ENCODE results near the gene TUG1. TPM values are rescaled to one million over a fixed set of nuclear protein-coding genes. Genes with fewer than 3 reads are reported as not detected.

The TUG1 gene
- 53.5 TPM for polyA plus RNA-seq (2012; ENCODE audit: insufficient read depth, insufficient read length)

GRCh38 chr22:30968924-30969531 lies at the start of gene TUG1:
TUG1 (plus strand) TSS chr22:30969265.
- peak within 1 kb of the TSS; percentile 65 for H3K4me3 ChIP-seq (ENCODE audit: low read length)
- peak; percentile 95 for DNase-seq (ENCODE audit: low read depth, low spot score)

GRCh38 chr22:30919973-30920372 lies 49.1 kb upstream of the TUG1 start:
- no peak overlapping the region for H3K4me3 ChIP-seq (ENCODE audit: low read length)
- DNase-seq (ENCODE audit: low read depth, low spot score) = no peak

DNA sequence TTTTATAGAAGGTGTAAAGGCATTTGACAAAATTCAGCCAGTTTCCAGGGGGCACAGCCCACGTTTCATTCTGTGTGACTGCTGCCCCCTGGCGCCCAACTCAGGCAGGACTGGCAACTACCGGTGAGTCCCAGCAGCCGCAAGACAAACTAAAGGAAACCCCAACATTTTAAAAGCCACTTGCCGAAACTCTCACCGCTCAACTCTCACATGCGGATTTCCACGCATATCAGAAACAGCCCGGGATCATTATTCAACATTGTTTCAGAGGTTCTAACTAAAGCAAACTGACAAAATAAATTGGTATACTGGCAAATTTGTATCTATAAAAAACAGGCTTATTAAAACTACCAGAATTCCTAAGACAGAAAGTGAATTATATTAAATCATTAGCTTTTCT lies 48.7 kb upstream of the TUG1 start:
- peak; percentile 65 for DNase-seq (ENCODE audit: low read depth, low spot score)

GRCh38 chr22:30921108-30921507 lies 48.0 kb upstream of the TUG1 start:
- no peak overlapping the region for H3K4me3 ChIP-seq (ENCODE audit: low read length)

More for the DNA sequence above, 48.7 kb upstream of the TUG1 start:
- H3K4me3 ChIP-seq (ENCODE audit: low read length) = no peak overlapping the region

DNA sequence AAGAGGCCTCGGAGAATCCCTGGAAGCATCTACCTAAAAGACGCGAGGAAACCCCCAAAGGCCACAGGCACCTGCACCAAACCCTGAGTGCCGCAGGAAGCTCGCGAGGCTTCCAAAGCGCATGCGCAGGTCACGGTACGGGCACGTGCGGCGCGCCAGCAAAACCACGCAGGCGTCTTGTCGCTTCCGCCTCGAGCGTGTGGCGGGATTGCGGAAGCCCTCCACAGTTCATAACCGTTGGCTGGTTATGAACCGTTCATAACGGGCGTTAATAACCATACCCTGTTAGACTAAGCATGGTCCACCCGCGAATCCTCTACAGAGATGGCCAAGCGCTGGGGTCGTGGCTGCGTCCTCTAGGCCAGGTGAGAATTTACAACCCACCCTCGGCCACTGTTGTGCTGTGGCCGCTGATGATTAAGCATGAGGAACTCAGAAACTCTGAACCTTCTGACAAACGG lies 46.9 kb upstream of the TUG1 start:
- H3K4me3 ChIP-seq (ENCODE audit: low read length) = no peak overlapping the region
- no peak for DNase-seq (ENCODE audit: low read depth, low spot score)

More at GRCh38 chr22:30921108-30921507, 48.0 kb upstream of the TUG1 start:
- no peak for DNase-seq (ENCODE audit: low read depth, low spot score)

- DNase-seq (ENCODE audit: low read depth, low spot score) = no peak
- no peak overlapping the region for H3K4me3 ChIP-seq (ENCODE audit: low read length)
Observed at GRCh38 chr22:30923168-30923900, 45.7 kb upstream of the TUG1 start.

- H3K4me3 ChIP-seq (ENCODE audit: low read length) = no peak overlapping the region
- no peak for DNase-seq (ENCODE audit: low read depth, low spot score)
Observed at GRCh38 chr22:30925667-30926066, 43.4 kb upstream of the TUG1 start.

GRCh38 chr22:30926706-30927105 lies 42.4 kb upstream of the TUG1 start:
- H3K4me3 ChIP-seq (ENCODE audit: low read length) = no peak overlapping the region
- DNase-seq (ENCODE audit: low read depth, low spot score) = no peak

GRCh38 chr22:30927806-30928205 lies 41.3 kb upstream of the TUG1 start:
- H3K4me3 ChIP-seq (ENCODE audit: low read length) = no peak overlapping the region
- no peak for DNase-seq (ENCODE audit: low read depth, low spot score)

- no peak overlapping the region for H3K4me3 ChIP-seq (ENCODE audit: low read length)
- no peak for DNase-seq (ENCODE audit: low read depth, low spot score)
Observed at GRCh38 chr22:30928401-30928800, 40.7 kb upstream of the TUG1 start.

DNA sequence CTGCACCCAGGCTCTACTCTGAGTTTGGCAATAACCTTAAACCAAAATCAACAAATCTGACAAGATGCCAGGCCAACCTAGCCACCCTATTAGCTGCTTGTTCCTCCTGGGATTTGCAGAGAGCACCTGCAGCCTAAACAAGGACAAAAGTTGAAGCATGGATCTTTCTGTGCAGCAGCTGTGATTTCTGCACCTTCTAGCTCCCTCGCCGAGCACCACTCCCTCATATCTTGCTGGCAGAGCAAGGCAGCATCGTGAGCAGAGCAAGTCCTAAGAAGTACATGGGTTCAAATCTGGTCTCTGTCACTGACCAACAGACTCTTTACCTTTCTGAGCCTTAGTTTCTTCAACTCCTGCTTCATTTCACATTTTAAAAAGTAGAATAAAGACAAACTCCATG lies 38.8 kb upstream of the TUG1 start:
- DNase-seq (ENCODE audit: low read depth, low spot score) = no peak

GRCh38 chr22:30931541-30932300 lies 37.3 kb upstream of the TUG1 start:
- DNase-seq (ENCODE audit: low read depth, low spot score) = no peak
- no peak overlapping the region for H3K4me3 ChIP-seq (ENCODE audit: low read length)

More for the DNA sequence above, 38.8 kb upstream of the TUG1 start:
- no peak overlapping the region for H3K4me3 ChIP-seq (ENCODE audit: low read length)

GRCh38 chr22:30932661-30933060 lies 36.4 kb upstream of the TUG1 start:
- DNase-seq (ENCODE audit: low read depth, low spot score) = no peak
- H3K4me3 ChIP-seq (ENCODE audit: low read length) = no peak overlapping the region

DNA sequence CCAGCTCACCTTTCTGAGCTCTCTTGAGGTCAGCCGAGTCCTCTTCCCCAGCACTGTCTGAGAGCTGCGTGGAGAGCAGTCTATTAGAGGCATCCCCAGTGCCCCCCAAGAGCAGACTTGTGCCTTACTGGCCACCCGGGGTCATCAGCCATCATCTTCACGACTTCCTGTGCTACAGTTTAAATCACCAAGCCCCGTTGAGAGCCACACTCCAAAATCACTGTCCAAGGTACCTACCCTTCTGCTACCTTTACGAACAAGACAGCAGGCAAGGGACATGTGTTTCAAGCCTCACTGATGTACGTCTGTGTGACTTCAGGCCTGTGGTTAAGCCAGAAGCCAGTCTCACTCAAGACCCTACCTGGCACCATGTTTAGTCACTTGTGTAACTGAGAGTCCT lies 35.6 kb upstream of the TUG1 start:
- DNase-seq (ENCODE audit: low read depth, low spot score) = no peak
- no peak overlapping the region for H3K4me3 ChIP-seq (ENCODE audit: low read length)

GRCh38 chr22:30934053-30934452 lies 35.0 kb upstream of the TUG1 start:
- H3K4me3 ChIP-seq (ENCODE audit: low read length) = no peak overlapping the region

GRCh38 chr22:30940685-30941362 lies 28.2 kb upstream of the TUG1 start:
- no peak overlapping the region for H3K4me3 ChIP-seq (ENCODE audit: low read length)
- no peak for DNase-seq (ENCODE audit: low read depth, low spot score)

More at GRCh38 chr22:30934053-30934452, 35.0 kb upstream of the TUG1 start:
- DNase-seq (ENCODE audit: low read depth, low spot score) = no peak

DNA sequence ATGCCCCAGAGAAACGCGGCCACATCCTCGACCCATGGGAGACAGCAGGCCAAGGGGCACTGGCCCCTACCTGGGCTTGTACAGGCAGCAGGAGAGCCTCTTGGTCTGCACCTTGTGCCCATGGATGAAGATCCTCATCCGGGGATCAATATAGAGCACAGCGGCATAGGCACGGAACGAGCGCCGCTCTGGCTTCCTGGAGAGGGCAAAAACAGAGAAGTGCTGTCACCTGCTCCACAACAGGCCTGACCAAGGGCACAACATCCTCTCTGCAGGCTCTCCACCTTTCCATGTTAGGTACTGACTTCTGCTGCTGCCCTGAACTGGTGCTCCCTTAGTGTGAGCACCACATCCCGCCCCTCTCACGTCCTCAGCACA lies 27.7 kb upstream of the TUG1 start:
- DNase-seq (ENCODE audit: low read depth, low spot score) = no peak
- no peak overlapping the region for H3K4me3 ChIP-seq (ENCODE audit: low read length)

- H3K4me3 ChIP-seq (ENCODE audit: low read length) = no peak overlapping the region
- DNase-seq (ENCODE audit: low read depth, low spot score) = peak; percentile 78
Observed at GRCh38 chr22:30943368-30943767, 25.7 kb upstream of the TUG1 start.

GRCh38 chr22:30944986-30945385 lies 24.1 kb upstream of the TUG1 start:
- DNase-seq (ENCODE audit: low read depth, low spot score) = no peak
- H3K4me3 ChIP-seq (ENCODE audit: low read length) = no peak overlapping the region
